Ishikawa (cell line): ENCODE measurements around the gene HNRNPA2B1.

Experiments used
- CEBPB ChIP-seq: IDR thresholded peaks from 2 replicates; pipeline ENCODE4 v1.6.1; 2012
- EP300 ChIP-seq: IDR thresholded peaks from 2 replicates; pipeline ENCODE4 v1.6.1; 2012; ENCODE audit warnings: borderline replicate concordance
- MAX ChIP-seq: IDR thresholded peaks from 2 replicates; pipeline ENCODE4 v1.6.1; 2012
- REST ChIP-seq: IDR thresholded peaks from 2 replicates; pipeline ENCODE4 v1.6.1; 2012; ENCODE audit warnings: low read depth, mild to moderate bottlenecking
- TAF1 ChIP-seq: IDR thresholded peaks from 2 replicates; pipeline ENCODE4 v1.6.1; 2012; ENCODE audit warnings: low read depth, mild to moderate bottlenecking
- TCF12 ChIP-seq: IDR thresholded peaks from 2 replicates; pipeline ENCODE4 v1.6.1; 2012; ENCODE audit warnings: low read depth
- YY1 ChIP-seq: IDR thresholded peaks from 2 replicates; pipeline ENCODE4 v1.6.1; 2012; ENCODE audit warnings: low read depth

GRCh38 chr7:26171601-26172000 is 28.9 kb downstream of the HNRNPA2B1 start:
- TF ChIP-seq CEBPB (no peak), MAX (no peak), TAF1 (no peak), EP300 (no peak), TCF12 (no peak), REST (no peak), YY1 (no peak)
